Measurements from ENCODE around the gene PHC2.

The PHC2 gene

DNA sequence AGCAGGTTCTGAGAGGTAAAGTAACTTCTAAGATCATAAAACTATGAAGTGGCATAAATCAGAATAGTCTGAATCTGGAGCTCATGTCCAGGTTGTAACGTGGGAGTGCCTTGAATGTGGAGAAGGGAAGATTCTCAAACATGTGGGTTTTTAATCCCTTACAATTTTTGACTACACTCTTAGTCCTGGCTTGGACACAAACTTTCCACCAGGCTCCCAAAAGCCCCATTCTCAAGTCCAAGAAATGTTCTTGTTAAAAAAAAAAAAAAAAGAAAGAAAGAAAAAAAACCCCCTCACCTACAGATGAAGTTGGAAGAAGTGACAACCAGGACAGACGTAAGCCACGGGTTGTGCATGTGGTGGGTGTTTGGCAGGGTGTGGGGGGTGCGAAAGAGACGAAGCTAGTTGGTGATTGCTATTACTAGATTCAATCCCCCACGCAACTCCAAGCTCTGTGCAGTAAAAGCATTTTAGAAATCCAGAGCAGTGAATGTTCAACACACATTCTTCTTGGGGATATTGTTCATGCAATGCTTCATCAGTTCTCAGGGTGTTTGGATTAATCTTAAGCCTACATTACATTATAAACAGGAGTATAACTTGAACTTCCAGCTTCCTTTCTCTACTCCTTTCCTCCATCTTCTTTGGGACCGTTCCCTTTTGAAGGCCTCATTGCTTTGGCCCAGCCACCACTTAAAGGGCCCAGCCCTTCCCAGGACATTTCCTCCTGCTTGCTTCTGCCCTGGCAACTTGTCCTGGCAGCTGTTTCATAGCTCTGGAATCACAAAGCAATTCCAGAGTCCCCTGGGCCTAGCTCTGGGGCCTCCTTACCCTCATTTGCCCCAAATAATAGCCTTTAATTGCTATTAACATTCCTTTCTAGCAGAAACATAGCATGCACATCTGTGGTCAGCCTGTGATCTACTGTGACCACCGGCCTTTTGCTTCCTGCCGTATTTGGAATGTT lies 41.8 kb downstream of the PHC2 start:
- DNase-seq, result no peak

- no peak for DNase-seq
Measured at GRCh38 chr1:33387625-33388024, 43.3 kb downstream of the PHC2 start.

DNA sequence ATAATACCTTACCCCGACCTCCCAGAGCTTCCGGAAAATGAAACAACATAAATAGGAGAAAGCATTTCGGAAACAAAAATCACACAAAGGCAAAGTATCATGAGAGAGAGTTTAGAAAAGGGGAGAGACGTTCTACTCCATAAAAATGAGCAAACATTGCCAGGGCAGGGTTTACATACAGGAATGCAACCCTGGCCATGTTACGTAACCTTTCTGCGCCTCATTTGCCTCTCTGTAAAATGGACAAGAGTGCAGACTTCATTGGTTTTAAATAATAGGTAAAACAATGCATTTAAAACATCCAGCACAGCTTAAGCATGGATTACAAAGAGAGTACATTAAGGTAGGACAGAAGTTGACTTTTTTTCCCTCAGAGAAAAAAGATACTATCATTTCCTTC lies 45.6 kb downstream of the PHC2 start:
- no peak for DNase-seq

GRCh38 chr1:33384040-33384812 lies 46.7 kb downstream of the PHC2 start:
- no peak for DNase-seq

GRCh38 chr1:33383489-33383888 lies 47.4 kb downstream of the PHC2 start:
- DNase-seq, result no peak

DNA sequence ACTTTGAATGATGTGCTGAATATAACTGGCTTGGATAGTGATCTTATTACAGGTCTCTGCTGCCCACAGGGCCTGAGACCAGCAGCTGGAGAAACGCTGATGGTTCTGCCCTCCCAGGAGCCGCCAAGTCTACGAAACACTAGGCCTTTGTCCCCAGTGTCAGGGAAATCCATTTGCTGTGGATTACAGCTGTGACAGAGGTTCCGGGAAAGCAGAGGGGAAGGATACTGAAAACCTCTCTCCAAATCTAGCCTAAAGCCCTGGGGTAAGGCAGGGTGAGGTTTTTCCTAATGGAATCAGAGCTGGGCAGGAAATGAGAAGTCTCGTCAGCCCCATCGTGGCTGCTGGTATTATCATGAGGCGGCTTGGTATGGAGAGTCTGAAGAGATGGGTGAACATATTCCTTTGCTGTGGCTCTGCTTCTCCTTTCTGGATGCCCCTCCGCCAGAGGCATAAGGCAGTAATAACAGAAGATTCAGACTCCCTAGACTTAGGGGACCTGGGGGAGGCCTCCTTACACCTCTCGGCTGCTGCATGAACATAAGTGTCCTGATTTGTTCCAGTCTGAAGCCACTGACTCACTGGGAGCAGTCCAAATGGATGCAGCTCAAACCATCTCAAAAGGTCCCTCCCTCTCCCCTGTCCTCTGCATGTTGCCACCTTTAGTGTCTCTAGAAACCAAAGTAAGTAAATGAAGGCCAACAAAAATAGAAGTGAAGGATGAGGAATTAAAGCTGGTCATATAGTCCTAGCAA lies 48.1 kb downstream of the PHC2 start:
- no peak for DNase-seq

DNA sequence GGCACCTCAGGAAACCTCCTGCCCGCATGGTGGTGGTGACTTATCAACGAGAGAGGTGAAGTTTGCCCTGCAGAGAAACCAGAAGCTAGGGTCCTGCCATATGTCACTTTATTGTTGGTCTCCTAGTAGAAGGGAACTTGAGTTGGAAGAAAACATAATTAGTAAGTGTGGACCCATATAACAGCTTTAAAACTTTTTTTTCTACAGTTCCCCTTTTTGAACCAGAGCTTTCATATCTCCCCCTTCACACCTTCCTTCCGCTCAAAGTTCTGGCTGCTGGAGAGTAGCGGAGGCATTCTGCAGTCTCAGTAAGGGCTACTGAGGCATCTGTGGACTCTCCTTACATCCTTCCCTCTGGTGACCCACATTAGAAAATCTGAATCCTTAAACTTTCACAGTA lies 48.9 kb downstream of the PHC2 start:
- DNase-seq, result no peak

DNA sequence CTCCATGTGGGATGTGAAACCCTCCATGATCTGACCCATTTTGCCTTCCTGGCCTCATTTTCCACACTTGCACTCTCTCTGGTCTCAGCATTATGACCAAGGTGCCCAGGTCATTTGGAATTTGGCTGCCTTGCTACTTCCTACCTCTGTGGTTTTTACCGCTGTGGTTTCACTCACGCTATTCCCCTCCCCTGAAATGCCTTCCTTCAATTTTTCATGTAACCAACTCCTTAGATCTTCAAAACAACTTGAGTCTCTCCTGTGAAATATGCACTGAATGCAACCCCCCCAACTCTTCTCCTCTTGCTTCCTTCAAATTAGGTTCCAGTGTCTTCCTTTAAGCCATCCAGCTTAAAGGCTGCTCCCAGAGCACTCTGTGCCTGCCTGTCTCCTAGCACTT lies 50.1 kb downstream of the PHC2 start:
- no peak for DNase-seq

DNA sequence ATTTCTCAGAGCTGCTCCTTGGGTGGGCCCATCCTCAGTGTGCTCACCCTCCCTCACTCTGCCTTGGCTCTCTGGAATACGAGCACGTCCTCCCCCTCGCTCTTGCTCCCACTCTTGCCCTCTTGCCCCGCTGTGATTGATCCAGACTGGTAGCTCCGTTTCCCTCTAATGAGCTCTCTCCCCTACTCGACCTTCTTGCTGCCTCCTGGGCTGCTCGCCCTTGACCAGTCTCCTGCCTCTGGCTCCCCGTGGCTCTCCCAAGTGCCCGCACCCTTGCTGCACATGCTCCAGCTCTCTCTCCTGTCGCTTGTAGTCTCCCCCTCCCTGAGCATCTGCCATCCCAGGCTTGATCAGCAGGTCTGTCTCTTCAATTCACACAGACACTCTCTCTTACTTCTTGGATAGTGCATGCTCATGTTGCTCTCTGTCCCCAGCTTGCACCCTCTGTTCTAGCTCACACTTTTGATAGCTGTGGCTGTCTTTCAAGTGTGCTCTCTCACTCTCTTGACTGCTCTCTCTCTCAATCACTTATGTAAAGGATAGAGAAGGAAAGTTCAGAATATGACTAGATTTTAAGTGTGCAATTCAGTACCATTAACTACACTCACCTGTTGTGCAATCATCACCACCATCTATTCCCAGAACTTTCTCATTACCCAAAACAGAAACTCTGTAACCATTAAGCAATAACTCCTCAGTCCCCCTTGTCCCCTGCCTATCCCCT lies 51.1 kb downstream of the PHC2 start:
- no peak for DNase-seq

DNA sequence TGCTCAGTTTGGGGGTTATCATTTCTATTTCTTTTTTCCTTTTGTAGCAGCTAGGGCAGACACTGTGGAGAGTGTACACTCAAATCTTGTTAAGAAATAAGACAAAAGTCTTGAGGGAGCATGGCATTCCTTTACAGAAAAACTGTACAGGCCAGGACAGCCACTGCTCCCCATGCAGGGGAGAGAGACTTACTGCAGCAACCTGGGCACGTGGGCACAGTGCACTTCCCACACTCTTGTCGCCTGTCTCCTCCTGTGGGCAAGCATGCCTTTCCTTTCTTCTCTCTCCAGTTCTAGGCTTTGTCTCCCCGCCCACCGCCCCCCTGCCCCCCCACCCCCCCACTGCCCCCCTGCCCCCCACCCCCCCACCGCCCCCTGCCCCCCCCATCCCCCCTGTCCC lies 51.9 kb downstream of the PHC2 start:
- no peak for DNase-seq

DNA sequence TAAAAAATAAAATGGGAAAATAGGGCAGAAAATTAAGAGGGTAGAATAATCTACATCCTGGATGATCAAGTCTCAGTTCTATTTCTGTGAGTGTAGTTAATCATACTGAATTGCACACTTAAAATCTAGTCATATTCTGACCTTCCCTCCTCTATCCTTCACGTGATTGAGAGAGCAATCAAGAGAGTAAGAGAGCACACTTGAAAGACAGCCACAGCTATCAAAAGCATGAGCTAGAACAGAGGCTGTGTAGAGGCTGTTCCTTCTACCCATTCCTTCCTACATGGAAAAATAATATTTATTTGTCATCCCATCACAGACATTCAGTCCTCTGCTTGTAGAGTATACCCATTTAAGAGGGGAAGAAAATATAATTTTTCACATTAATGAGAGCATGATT lies 52.4 kb downstream of the PHC2 start:
- DNase-seq, result no peak

DNA sequence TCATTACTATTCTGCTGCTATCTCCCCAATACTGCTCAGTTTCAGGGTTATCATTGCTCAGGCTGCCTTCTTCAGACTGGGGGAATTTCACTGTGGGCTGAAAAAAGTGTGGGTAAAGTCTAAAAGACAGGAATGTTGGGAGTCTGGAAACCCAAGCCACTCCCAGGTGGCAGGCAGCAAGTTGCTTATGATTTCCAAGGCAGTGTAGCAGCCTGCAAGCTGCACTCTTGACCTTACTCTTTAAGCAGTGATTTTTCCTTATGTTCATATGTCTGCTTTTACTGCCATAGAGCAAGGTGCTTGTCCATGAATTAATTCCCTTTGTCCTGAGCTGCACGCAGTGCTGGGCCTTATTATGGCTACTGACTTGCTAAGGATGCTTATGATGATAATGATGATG lies 53.1 kb downstream of the PHC2 start:
- DNase-seq, result no peak

GRCh38 chr1:33377013-33377412 lies 53.9 kb downstream of the PHC2 start:
- no peak for DNase-seq

- DNase-seq, result no peak
Measured at GRCh38 chr1:33375316-33375715, 55.6 kb downstream of the PHC2 start.

- no peak for DNase-seq
Measured at GRCh38 chr1:33374336-33375105, 56.4 kb downstream of the PHC2 start.

- no peak for DNase-seq
Measured at GRCh38 chr1:33373606-33374005, 57.3 kb downstream of the PHC2 start.

DNA sequence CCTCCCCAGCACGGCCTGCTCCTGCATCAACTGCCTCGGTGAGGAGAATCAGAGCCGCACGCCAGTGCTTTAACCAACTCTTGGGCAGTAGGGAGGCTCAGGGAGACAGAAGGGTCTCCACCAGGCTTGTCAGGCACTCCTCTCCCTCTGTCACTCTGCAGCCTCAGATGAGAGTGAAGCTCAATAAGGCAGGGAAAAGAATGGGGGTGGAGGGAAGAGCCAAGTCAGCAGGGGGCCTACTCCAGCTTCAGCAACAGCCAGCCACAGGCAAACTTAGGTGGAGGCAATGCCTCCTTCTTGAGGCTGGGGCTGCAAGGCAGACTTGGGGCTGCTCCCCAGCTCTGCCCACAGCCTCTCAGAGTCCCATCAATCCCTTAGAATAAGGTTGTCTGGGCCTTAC lies 58.2 kb downstream of the PHC2 start:
- DNase-seq, result no peak

DNA sequence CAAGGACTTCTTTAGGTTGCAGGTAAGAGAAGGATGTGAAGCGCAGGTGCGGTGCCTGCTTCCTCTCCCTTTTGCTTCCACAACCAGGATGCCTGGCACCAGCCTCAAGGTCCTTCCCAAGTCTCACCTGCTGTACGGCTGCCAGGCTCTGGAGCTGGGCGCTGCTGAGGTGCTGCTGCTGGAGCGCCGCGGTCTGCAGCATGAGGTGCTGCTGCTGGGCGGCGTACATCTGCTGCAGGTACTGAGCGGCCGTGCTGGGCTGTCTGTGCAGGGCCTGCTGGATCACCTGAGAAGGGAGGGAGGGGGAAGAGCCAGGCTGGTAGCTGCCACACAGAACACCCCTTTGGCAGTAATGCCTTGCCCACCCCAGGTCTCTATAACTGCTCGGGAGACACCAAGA lies 58.7 kb downstream of the PHC2 start:
- no peak for DNase-seq

DNA sequence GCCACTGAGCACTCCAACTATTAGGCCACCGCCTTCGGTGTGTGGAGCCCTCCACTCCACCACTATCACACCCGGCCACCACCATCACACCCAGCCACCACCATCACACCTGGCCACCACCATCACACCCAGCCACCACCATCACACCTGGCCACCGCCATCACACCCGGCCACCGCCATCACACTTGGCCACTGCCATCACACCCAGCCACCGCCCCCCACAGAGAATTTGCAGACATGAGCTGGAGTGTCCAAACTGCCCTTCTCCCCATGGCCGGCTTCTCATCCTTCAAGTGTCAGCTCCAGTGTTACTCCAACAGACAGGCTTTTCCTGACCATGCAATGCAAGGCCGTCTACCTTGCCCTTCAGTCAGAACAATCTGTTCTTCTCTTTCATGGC lies 59.6 kb downstream of the PHC2 start:
- DNase-seq, result no peak

DNA sequence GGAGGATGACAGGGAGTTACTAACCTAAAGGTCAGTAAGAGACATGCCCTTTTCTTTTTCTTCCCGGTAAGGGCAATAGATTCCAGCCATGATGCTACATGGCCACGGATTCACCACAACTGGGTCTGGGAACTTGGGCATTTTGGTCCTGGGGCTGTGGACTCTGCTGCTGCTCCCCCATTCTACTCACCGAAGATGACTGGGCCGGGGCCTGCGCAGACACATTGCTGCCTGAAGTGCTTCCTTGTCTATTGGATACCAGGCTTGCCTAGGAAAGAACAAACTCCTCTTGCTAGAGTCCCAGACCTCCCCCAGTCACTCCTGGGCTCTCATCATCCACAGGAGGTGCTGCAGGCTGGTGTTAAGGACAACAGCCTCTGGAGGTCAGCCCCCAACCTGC lies 60.1 kb downstream of the PHC2 start:
- no peak for DNase-seq

GRCh38 chr1:33370301-33370700 lies 60.6 kb downstream of the PHC2 start:
- no peak for DNase-seq

GRCh38 chr1:33369764-33370163 lies 61.1 kb downstream of the PHC2 start:
- no peak for DNase-seq
